ENCODE results near the gene GORASP1.

Gene GORASP1

DNA sequence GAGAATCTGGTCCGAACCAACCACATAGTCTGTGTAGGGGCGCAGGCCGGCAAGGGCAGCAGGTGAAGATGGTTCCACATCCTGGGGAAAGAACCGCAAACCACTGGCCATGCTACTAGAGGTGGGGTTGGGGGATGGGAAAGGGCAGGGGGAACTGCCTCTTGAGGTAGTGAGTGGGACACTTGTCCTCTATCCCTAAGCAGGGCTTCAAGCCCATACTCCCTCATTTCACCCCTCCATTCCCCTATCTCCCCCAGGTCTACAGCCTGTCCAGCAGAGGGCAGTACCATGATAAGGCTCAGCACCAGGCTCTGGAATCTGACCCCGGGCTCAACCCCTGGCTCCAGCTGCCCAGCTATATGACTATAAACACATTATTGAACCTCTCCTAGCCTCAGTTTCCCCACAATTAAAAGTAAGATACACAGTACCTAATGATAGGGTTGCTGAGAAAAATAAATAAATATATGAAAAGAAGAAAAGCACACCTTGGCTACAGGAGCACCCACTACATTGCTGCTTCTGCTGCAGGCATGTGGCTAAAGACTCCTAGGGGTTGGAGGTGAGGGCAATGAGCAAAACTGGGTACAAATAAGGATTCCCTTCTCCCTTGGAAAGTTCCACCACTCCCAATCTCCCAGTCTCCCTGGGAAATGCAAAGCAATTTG lies 6.3 kb downstream of the GORASP1 start:
- DNase-seq = no peak

DNA sequence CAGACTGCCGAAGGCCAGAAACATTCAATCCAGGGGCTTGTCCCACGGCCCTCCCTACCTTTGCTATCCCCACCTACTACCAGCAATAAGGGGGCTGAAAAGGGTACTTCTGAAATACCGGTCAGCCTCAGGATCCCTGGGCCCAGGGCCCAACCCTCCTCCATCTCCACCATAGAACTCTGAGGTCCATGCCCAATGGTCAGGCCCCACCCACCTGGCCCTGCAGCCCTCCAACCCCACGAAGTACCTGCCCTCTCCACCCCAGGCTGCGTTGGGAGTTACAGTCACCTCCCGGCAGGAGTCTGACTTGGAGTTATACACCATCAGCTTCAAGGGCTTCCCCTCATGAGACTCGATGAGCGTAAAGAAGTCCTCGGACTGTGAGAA lies 6.9 kb downstream of the GORASP1 start:
- no peak for DNase-seq

DNA sequence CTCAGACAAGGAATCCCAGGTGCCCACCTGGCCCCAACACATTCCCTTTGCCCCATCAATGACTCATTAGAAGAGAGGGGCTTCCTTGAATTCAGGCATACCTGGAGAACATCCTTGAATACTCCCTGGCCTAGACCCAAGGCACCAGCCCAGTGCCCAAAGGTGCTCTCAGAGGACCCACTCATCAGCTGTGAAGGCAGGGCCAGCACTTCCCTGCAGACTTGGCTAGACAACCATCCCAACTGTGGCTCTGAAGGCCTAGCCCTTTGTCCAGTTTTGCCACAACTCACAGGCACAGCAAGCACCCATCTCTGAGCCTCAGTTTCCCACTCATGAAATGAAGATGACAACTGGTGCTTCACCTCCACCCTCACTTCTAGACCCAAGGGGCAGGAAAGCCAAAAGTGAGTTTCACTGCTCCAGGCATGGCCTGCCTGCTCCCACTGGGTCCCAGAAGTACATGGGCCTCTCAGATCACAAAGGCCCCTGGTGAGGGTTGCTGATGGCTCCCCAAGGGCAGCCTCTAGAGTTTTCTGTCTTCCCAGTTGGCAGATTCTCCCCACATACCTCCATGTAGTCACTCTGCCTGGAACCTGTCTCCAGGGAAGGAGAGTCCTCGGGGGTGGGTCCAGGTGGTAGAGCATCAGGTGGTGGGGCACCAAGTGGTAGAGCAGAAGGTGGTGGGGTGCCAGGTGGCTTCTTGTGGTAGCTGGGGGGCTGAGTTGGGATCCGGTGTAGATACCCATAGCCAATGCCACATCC lies 7.5 kb downstream of the GORASP1 start:
- DNase-seq = no peak

DNA sequence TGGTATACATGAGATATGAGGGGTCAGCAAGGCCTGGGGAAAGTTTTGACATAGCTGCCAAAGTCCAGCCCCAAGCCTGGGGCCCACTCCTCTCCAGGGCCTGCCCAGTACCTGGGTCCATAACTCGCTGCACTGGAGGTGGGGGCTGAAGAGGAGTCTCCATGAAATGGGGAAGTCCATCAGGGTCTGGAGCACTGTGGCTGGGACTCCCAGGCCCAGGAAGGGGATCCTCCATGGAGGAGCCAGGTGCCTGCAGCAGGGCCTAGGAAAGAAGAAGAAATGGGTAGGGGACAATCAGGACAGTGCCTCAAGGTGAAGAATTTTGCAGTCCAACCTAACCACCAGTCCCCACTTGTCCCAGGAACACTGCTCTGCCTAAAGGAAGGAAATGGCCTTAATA lies 8.2 kb downstream of the GORASP1 start:
- no peak for DNase-seq

DNA sequence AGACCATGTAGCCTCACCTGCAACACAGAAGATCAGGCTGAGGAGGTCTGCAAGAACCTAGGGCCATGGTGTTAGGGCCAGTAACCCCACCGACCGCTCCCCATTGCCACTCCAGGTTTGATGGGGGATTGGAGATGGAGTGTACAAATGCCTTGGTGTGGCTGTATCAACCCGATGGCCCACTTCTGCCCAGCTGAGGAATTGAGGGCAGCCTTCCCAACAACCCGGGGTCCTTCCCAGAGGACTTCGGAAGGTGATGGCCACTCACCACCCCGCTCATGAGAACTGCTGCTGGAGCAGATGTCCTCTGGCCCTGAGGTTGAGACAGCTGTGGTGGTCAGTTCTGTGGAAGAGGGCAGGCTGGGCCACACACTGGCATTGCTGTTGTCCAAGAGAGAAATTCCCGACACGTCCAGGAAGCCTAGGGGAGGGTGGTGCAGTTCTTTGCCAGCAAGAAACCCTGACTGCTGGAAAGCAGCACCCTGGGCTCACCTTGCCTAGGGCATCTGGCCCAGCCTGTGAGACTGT lies 8.9 kb downstream of the GORASP1 start:
- DNase-seq = no peak

DNA sequence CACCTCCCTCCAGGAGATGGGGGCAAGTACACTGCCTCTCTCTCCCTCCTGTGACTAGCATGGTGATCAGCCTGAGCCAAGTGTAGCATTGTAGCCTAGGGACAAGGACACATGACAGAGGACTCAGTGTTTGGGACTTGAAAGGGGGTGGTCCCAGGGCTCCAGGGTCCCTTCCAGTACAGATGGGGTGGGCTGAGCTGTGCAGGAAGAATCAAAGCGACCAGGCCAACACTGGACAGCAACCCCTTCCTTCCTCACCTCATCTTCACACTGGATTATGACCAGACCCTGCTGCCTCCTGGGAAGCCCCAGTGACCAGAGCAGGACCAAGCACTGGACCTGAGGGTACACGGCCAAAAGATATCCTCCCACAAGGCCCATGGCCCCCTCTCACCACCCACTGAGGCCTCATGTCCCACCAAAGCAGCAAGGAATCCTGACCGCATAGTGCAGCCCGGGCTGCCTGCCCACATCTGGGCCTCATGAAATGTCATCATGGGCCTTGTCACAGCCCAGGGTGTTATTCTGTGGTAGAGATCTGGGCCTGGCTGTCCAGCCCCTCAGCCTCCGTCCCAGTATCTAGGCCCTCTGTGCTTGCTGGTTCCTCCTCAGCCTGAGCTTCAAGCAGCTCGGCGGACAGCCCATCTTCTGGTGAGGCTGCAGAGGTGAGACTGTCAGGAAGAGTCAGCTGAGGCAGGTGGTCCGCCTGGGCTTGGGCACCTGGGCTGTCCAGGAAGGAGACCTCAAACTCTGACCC lies 9.5 kb downstream of the GORASP1 start:
- DNase-seq = no peak

DNA sequence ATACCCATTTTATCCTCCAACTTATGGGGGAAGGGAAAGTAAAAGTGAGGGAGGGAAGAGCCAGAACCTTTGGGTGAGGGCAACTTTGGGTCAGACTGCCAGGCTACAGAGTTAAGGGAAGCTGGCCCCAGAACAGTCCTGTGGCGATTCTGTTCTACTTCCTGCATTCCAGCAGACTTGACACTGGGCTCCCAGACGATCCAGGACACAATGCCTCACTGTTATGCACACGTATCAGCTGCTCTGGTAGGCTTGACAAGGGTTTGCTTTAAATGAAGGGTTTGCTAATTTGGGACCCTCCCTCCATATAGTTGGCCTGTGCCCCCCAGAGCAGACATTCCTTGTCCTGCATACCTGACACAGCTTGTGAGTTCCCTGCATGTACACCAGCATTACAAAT lies 10.7 kb downstream of the GORASP1 start:
- DNase-seq = no peak

DNA sequence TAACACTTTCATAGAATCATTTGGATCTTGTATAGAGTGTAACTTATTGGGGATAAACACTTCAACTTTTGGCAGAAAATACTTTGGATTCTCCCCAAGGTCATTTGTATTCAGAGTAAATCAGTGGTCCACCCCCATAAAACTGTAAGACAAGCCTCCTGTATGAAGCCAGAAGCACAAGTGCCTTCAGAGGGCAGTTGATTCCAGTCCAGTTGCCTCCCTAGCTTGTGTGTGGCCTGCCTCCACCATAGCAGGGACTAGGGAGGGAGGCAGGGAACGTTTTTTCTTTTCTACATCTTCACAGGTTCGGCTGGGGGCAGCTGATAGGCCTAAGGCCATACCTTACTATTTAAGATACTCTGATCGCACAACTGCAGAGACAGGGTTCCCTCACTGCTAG lies 11.6 kb downstream of the GORASP1 start:
- DNase-seq = no peak

DNA sequence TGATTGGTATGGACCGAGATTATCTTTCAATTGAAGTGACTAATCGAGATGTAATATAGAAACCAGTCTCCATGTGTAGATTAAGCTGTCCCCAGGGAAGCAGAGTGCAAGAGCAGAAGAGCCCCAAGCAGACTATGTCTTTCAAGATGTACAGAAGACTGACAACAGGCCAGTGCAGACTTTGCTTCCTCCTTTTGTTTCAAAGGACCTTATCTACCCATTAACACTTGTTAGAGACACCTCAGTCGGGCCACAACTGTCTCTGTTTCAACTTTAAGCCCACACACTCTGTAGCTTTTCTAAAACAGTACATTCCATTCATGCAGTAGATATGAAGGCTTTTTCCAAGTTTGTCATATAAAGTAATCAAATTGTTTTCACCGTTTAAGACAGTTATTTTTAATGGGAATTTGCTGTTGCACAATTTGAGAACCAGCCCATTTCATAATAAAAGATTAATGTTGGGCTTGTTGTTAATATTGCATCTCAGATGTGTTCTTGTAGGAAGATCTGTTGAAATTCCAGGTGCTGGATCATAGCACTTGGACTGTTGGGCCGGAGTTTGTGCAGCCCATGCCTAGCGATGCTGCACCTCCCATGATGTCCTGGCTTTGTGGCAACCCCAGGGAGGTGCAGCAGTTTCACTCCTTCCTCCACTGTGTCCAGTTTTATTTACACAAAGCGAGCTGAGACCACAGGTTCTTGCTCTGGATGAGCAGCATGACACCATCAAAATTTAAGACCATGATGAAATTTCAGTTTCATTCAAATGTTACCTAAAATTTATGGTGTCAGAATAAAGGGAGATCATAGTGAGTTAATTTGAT lies 12.4 kb downstream of the GORASP1 start:
- no peak for DNase-seq

DNA sequence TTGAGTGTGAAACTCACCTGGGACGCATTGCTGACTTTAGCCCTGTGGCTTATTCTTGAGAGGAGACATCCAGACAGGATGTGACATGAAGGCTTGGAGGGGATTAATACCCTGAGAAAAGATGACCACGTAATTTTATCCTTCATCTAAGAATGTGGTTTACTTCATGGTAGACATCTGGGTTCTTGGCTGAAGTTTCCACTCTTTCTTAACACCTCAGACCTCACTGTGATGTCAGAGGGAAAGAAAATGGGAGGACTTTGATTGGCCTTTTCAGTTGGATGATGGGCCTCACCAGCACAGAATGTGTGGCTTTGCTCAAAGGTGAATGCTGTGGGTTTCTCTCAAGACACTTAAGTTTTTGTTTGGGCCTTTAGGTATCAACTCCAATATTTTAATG lies 16.5 kb downstream of the GORASP1 start:
- no peak for DNase-seq

DNA sequence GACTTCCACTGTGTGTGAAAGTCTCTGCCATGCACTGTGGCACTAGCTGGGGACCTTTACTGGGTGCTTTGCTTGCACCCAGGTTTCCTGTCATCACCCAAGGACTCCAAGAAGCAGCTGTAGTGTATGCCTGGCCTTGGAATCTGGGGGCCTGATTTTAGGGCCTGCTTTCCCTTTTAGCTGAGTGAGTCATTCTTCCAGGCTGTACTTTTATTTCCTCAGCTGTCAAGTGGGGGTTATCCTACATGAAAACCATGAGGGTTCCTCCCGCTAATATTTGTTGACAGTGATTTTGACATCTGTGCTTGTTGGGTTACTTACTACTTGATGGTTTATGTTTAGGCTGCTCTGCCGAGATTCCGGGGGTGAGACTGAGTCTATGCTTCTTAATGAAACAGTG lies 18.5 kb downstream of the GORASP1 start:
- DNase-seq = no peak

DNA sequence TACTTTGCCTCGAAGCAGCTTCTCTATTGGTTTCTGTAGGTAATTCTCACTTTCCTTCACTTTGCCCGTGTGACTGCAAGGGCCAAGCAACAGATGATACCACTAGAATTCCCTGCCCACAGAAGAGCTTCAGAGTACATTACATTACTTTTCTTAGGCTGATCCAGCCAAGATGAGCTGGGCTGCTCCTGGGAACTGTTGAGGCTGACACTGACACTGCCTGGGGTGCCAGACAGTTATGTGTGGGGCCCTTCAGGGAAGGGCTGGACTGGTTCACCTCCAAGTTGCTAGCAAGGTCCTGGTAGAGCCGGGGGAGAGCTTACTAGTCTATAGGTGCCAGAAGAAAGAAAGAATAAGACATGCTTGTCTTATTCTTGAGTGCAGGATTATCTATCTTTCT lies 19.0 kb downstream of the GORASP1 start:
- no peak for DNase-seq

DNA sequence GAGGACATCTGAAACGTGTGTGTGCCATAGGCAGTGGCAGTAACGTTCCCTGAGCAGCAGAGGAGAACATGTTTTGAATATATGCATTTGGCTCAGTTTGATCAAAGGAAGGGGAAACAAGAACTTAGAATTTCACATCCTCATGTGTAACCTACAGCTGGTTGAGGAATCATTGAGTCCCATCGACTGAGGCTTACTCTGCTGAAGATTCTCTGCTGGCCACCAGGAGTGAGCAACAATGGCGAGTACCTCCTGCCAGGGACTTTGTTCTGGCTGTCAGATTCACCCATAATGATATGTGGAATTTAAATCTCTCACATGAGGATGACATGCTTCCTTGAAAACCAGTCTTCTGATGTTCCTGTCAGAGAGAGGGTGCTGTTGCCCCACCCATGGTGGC lies 21.3 kb downstream of the GORASP1 start:
- DNase-seq = no peak

DNA sequence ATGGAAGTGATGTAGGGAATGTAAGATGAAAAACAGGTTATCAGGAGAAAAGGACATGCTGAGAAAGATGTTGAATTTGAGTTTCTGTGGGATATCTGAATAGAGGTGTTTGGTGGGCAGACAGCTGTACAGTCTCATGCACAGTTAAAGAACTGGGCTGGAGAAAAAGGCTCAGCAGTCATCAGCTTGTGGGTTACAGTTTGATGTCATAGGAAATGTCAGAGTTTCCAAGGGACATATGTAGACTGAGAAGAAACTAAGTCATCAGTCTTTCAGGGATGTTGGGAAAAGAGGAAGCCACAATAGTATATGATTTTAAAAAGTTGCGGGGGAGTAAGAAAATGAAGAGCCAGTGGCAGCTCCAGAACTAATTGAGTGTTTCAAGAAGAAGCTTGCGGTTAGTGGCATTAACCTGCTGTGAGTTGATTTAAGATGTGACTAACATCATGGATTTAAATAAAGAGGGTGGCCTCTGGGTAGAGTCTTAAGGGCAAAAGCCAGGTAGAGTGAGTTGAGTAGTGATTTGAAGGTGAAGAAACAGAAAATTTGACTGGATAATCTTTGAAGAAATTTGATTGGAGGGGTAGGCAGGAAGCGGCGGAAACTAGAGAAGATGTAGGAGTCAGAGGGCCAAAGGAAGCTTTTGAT lies 24.6 kb downstream of the GORASP1 start:
- no peak for DNase-seq

DNA sequence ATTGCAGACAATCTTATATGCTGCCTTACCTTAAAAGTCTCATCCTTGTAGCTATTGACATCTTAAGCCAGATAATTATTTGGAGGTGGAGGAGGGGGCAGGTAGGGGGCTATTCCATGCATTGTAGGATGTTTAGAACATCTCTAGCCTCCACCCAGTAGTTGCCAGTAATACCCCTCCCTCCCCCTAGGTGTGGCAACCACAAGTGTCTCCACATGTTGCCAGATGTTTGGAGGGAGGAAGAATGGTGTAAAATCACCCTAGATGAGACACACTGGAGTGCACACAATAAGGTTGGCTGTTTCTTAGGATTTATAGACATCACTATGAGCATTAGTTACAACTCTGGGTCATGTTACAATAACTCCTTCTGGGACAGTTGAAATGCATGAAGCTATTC lies 27.4 kb downstream of the GORASP1 start:
- no peak for DNase-seq

DNA sequence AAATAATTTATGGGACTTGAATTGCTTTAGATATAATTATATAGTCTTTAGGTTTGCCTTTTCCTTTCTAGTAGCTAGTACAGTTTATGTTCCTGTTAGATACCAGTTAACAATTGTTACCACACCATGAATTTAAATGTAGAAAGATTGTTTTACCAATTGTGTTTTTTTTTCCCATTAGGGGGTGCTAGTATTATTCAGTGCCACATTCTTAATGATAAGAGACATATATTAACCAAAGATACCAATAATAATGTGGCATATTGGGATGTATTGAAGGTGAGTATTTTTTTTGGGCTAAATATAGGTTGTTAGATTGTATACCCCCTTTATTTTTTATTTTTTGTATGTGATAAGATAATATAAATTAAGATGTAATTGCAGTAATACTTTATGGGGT lies 27.9 kb downstream of the GORASP1 start:
- DNase-seq = no peak

DNA sequence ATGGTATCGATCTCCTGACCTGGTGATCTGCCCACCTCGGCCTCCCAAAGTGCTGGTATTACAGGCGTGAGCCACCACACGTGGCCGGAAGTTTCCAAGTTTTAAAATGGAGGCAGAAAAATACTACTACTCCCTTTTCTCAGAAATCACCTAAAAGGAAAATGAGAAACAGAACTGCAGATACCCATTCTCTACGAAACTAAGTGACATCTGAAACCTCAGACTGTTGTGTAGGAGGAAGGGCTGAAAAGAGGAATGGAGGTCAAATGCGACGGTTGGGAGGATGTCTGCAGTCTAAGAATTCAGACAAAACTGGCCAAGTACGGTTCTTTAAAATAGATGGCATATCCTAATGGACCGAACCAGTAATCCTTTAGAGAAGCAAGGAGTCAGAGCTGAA lies 31.5 kb downstream of the GORASP1 start:
- DNase-seq = no peak

DNA sequence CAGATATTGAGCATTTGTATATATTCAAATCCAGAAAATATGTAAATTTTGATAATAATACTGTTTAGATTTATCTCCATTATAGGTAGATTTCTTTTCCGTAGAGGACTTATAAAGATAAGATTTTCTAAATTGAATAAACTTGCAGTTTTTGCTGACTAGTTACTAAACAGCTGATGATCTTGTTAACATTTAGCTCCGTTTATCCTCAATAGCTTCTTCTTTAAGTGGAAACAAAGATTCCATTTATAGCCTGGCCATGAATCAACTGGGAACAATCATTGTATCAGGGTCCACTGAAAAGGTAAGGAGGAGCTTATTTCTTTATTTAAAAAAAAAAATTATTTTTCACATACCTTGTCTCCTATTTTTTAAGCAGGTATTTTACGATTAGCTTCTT lies 38.9 kb downstream of the GORASP1 start:
- DNase-seq = no peak

DNA sequence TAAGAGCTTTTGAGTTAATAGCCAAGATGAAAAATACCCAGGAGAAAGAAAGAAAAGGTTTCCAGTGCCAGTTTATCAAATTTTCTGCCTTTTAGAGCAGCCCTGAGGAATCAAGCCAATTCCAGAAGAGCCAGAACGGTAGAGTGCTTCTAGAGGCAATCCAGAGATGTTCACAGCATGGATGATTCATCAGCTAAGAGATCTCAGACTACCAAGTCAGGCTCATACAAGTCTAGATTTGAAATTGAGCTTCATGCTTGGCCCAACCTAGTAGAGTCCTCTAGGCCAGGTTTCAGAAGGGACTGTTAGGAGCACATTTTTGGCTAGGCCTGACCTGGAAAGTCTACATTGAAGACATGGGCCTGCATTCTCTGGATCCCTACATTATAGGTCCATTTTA lies 40.1 kb downstream of the GORASP1 start:
- no peak for DNase-seq

DNA sequence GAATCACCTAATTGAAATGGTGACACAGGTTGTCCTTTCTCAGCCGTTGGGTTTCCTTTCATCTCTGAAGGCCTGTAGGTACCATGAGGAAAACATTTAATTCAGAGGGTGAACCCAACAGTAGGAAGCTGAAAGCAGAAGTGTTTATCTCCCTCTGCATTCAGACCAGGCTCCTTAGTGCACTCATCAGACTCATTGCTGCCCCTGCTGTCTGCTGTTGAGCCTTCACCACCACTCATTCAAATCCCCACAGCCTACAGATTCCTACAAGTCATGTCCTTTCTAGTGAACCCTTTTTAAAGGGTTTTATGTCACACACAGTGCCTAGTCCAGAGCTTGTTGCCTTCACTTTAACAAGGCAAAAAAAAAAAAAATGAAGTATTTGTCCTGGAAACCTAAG lies 42.2 kb downstream of the GORASP1 start:
- no peak for DNase-seq

DNA sequence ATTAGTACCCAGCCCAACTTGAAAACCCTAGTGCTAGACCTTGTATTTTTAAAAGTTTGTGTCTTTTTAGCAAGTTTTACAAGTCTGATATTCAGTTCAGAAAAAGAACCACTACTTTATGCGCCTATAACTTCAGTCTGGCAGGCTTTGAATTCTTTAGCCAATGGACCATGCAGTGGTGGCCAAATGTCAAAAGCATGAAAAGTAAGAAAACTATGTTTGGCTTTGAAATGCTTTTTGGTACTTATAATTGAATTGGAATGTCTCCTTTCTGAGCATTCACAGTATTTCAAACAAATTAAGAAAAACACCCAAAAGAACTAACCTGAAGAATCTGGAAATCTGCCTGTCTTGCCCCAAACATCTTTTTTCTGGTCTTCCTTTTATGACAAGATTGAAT lies 42.8 kb downstream of the GORASP1 start:
- DNase-seq = no peak

DNA sequence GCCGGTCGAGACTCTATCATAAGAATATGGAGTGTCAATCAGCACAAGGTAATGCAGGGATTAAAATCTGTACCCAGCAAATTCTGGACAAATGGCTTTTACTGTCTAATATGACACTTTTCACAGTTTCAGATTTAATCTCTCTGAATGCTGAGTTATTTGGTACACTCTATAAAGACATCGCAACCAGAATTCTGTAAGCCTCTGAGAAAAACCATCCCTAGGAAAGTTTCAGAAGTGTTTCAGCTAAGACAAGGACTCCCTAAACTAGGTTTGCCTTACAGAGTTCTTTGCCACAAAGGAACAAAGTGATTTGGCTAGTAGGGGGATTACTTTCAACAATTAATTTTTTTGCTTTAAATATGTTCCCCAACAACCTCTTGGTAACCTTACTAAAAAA lies 44.3 kb downstream of the GORASP1 start:
- no peak for DNase-seq
